ENCODE results near the gene ZC3H18.

Gene ZC3H18

DNA sequence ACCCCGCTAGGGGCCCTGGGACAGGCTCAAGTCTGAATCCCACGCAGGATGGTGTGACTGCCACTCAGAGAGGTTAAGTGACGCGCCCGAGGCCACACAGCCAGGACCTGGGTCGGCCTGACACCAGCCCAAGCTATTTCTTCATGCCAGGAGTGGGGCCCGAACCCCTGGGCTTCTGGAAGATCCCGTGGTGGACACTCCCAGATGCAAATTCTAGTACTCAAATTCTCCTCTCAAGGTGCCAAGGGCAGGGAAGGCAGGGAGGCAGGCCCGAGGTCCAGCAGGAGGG is 73.4 kb downstream of the ZC3H18 start:
- DNase-seq: no peak

DNA sequence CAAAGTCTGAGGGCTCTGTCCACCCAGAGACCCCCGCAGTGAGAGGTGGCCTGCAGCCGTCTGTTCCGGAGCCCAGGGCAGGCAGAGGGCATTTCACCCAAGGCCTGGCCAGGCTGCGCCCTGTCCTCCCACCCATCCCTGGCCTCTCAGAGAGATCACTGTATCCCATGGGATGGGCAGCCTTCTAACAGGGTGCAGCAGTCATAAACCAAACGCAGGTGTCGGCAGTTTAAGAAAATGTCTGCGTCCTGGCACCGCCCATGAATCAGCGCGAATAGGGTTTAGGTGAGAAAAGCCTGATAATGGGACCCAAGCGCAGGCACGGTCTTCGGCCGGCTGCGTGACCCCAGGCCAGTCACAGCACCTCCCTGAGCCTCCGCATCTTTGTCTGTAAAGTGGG is 75.3 kb downstream of the ZC3H18 start:
- DNase-seq: no peak

DNA sequence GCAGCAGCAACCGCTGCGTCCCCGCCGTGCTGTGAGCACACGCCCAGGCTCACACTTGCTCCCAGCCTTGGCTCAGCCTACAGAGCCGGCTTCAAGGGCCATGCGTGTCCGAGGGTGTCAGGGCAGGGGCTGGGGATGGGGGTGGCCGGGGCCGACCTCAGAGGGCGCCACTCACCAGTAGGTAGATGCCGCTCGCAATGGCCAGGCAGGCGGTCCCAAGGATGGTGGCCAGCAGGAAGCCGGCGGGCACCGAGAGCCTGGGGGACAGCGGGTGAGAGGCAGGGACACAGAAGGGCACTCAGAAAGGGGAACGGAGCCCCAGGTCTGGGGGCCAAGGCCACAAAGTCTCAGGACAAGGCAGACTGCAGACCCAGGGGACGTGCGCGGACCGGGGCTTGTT is 75.7 kb downstream of the ZC3H18 start:
- DNase-seq: no peak

DNA sequence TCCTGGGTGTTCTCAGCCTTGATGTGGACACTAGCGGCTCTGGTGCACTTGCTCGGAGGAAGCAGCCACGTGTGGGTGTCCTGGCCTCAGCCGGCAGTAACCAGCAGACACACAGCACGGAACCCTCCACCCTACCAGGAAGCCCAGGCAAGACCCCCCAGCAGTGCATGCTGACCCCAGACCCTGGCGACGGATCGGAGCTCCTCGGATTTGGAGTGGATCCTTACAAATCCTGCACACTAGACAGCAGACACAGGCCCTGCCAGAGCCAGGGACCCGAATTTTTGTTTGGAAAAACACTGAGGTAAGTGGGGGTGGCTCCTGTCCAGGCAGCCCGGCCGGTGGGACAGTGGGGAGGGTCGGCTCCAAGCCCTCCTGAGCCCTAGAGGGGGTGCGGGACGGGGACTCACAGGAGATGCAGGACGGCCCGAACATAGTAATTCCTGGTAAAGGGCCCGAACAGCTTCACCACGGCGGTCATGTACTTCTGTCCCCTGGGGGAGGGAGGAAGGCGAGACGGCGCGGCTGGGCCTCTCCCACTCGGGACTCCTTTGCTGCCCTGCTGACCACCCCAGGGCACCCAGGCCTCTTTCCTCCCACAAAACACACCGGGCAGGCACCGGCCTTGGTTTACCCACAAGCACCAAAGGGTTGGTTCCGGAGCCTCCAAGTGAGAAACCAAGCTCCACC is 76.3 kb downstream of the ZC3H18 start:
- no peak for DNase-seq

DNA sequence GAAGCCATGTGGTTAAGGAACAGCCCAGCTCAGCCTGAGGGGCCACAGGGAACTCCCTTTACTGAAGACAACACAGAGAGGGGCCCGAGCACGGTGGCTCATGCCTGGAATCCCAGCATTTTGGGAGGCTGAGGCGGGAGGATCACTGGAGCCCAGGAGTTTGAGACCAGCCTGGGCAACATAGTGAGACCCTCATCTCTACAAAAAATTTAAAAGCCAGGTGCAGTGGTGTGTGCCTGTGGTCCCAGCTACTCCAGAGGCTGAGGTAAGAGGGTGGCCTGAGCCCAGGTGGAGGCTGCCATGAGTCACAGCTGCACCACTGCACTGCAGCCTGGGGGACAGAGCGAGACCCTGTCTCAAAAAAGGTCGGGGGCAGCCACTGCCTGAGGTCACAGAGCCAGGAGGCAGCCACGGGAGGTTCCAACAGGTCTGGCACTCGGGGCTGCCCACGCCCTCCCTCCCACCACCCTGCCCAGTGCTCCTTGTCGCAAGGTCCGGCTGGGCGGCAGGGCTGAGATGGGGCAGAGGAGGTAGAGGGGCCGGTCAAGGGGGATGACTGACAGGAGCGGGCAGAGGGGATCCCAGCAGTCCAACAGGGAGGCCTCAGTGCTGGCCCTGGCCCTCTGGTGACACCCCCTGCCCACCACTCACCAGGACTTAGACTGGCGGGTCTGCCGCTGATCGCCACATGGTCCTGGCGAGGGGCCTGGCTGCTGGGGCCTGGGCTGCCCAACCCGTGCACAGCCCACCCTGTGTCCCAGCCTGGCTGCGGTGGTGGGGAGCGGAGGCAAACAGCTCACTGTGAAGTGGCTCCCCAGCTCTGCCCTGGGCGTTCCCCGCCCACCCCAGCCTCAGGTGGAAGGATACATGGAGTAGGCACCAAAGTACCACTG is 77.2 kb downstream of the ZC3H18 start:
- DNase-seq: no peak

DNA sequence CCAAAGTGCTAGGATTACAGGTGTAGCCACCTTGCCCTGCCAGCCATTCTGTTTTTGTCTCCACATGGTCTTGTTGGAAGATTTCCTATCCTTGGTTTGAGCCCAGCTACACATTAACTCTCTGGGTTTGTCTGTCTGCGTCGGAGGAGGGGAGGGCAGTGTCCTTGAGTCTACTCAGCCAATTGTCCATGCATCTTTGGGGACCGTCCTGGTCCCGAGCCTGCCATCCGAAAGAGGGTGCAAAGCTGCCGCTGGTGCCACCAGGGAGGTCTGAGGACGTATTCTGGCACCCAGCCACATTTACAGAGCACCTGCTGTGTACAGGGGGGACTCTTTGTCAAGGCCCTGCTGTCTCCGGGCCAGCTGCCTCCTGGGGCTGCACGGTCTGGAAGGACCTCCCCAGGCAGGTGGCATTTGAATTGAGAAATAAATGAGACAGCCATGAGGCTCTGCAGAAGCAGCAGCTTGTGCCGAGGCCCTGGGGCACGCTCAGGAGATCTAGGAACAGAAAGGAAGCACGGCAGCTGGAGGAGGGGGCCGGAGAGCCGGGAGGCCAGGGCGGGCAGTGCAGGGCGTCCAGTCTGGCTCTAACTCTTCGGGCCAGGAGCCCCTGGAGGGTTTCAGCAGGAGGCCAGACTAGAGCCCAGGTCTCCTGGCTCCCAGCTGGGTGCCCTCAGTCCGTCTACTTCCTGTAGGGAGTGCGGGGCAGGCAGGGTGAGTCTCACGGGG is 79.2 kb downstream of the ZC3H18 start:
- no peak for DNase-seq

DNA sequence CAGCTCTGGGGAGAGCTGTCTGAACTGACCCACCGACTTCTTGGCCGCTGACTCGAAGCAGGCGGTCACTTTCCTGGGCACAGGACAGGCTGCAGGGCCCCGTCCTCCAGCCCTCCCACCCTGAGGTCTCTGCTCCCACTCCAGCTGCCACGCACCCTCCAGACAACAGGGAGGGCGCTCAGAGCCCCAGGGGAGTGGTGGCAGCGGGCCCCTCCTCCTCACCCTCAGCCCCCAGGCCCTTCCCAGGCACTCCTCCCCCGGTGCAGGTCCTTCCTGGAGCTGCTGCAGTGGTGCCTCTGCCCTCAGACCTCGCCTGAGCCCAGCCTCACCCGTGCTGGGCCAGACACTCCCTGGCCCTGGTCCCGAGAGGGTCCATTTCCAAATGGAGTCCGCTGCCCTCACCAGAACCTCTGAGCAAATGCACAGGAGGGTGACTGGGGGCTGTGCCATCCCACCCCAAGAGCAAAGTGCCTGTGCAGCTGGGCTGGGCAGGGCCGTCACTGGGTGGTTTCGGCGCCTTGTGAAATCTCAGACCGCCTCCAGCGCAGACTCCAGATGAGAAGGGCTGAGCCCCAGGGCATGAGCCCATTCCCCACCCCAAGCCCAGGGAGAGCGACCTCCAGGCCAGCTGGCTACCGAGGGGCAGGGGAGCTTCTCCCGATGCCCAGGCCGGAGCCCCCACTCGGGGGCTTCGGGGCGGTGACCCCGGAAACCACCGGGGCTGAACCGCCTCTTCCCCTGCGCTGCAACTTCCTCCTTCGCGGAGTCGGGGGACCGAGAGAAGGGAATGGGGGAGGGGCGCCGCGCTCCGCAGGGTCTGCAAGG is 79.9 kb downstream of the ZC3H18 start:
- peak; percentile 57 for DNase-seq

DNA sequence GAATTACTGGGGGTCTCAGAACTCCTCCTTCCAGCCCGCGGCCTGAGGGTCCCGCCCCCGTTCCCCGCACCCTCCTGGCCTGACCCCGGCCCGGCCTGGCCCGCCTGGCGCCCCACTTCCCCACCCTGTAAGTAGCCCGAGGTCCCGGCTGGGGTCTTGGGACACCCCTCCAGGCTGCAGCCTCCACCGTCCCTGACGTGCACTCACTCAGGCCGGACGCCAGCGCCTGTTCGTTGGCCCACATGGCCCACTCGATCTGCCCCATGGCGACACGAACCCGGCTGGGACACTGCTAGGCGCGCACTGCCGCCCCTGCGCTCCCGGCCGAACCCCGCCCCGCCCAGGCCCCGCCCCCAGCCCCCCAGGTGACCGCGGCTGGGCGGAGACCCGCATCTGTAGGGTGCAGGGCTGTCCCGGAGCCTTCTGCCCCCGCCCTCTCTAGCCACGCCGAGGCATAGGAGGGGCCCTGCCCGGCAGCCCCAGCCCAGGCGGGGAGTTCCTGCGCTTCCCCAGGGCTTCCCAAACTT is 80.6 kb downstream of the ZC3H18 start, which contains the start of gene CYBA:
CYBA (minus strand) TSS at position 305 of the 527 bp plus-strand sequence; CDS start at position 265, 40 bp downstream.
- DNase-seq: peak; percentile 83

DNA sequence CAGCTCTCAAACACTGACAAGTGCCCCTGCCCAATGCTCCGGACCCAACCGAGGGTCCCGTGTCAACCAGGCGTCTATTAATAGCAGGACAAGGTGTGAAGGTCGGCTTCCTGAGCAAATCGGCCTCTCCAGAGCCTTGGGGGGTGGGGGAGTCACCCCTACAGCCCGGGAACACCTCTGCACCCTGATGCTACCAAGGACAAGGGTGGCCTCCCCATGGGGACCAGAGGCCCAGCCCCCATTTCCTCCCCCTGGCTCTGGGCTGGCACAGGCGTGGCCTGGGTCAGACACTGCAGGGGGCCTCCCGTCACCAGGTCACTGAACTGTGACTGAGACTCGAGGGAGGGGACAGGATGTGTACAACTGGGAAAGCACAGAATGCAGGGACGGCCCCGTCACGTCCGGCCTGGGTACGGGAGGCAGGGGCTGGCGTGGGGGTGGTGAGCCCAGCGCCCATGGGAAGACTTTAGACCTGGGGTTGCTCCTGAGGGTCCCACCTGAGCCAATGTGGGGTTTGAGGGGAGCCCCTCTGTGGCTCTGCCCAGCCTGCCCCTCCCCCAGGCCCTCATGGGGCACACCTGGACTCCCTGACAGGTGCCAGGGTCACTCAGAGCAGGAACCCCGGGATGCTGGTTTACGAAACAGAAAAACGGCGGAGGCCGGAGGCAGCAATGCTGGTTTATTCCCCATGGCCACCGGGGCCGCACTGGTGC is 81.2 kb downstream of the ZC3H18 start:
- DNase-seq: peak; percentile 58

DNA sequence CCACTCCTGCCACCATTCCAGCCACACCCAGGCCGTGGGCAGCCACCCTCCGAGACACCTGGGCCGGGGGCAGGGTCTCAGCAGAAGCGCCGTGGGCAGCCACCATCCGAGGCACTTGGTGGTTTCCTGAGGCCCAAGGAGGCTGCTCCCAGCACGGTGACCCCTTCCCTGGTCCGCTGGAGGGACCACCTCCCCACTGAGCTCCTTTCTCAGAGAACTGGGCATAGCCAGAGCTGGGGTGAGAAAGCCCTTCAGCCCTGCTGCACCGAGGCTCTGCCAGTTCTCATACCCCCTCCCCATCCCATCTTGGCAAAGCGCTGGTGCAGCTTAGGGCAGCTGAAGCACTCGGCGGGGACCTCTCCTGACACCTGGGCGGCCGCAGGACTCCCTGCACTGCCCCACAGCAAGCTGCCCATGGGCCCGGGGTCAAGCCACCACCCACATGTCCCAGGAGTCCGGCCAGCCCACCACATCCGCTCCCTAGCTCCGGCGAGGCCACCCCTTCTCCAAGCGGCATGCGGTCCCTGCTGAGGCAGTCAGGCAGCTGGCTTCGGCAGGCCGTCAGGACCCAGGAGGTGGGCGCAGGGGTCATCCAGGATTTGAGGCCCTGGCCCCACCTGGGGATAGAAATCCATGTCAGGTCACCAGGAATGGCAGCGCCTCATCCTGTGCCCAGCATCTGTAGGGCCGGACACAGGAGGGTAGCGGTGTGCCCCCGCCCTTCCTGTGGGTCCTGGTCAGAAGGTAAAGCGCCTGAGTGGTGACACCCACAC is 82.0 kb downstream of the ZC3H18 start:
- DNase-seq: no peak

DNA sequence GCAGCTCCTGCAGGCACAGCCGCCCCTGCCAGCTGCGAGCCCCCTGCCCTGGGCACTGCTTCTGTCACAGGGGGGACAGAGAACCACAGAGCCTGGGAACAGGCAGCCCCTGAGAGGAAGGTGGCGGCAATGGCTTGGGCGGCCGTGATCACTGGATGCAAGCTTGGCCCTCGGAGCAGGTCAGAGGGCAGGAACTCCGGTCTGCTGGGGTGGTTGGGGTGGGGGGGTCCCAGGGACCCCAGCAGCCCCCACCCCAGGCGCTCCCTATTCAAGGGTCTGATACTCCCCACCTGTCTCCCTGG is 82.5 kb downstream of the ZC3H18 start:
- no peak for DNase-seq

DNA sequence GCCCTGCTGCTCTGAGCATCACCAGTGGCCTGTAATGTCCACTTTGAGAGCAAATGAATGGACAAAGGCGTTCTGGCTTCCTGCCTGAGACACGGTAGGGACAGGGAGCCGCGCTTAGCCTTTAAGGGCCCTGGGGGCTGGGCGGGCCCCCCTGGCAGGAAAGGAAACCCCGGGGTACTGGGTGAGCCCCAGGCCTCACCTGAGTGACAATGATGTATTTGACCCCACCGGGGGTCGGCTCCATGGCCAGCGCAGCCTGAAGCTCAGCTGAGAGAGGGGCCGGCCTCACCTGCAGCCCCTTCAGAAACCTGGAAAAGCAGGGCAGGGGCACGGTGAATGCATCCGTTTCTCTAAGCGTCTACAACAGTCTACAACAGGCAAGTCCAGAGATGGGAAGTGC is 82.9 kb downstream of the ZC3H18 start:
- DNase-seq: no peak

DNA sequence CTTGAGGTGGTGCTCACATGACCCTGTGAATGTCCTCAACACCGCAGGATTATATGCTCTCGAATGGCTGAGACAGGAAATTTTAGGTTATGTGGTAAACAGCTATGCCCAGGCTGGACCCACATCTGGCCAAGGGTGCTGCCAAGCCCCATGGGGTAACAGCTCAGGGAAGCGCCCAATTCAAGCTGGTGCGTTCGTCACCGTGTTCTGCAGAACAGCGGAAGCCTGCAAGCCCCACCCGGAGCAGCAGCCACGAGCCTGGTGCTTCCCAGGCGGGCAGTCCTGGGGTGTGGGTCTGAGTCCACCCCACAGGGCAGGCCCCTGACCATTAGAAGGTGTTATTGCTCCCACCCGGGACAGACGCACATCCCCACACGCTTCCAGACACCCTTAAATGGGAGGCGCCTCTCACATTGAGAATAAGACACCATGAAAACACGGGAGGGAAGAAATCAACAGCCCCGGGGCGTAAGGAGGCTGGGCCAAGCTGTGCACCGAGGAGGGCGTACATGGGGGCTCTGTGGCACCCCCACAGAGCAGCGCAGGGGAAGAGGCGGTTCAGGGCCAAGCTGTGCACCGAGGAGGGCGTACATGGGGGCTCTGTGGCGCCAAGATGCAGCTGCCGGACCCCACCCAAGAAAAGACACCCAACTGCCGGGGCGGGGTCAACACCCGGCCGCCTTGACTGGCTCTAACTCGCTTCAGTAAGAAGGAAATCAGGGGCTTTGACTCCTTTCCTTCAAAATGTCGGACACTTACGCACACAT is 83.6 kb downstream of the ZC3H18 start:
- DNase-seq: no peak

DNA sequence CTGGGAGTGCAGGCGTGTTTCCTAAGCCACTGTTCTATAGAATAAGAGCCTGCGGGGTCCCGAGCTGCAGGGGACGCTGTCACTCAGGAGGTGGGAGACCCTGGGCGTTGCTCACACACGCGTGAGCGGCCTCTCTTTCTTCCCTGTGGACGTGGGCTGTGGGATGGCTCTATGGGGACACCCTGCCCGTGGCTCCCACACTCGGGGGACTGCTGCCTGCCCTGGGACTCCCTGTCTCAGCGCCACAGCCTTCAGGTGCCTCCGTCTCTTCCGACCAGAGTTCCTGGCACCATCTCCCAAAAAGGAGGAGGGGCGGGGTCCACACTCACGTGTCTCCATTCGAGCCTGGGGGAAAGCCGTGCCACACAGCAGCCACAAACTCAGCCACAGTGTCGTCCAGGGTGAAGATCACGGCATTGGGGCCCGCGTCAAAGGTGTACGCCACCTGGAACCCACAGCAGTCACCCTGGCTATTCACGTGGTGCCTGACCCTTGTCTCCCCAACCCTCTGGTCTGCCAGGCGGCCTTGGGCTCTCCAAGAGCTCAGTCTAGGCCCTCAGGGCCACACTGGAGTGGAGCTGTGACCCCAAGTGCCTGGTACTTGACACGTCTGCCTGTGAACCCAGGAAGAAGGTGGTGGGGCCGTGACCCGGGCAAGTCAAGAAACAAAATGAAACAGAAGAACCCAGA is 84.3 kb downstream of the ZC3H18 start:
- DNase-seq: no peak

DNA sequence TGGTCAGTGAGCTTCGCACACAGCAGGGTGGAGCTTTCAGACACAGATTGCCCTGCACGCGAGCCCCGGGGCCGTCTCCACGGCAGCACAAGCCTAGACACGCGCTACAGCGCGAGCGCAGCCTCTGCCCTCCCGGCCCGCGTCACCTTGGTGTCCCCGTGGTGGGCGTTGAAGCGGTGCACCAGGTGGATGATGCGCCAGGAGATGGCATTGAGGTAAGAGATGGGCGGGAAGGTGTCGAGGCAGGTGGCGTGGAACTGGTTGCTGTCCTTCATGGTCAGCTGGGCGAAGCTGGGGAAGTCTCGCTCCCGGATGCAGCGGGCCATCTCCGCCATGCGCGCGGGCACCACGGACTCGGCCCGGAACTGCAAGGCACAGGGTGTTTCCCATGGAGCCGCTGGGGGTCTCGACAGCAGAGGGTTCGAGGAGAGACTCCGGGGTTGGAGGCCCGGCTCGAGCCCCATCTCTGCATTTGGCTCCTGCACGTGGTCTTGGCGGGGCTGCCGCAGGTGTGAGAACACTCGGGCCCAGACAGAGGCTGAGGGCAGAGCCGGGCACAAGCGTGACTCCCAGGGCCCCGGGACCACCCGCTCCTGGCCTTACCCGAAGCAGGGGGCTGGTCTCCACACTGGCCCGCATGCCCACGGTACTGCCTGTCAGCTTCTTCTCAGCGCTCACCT is 85.0 kb downstream of the ZC3H18 start:
- DNase-seq: no peak

DNA sequence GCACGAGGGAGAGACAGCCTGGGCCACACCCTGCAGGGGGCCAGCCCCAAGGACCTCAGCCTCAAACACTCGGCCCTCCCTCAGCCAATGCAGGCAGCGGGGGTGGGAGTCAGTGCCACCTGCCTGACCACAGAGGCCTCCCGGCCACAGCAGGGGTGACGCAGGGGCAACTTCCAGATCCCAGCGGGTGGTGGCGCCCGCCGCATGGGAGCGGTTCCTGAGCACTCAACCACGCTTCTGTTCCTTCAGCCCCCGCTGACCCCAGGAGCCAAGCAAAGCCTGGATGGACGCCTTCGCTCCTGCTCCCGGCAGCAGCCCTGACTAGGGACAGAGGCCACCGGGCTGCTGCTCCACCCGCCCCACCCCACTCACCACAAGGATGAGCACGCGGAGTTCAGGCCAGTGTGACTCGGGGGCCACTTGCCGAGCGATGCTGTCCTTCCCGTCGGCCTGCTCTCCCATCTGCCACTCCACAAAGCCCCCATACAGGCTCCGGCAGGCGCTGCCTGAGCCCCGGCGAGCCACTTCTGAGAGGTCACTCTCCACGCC is 85.6 kb downstream of the ZC3H18 start:
- DNase-seq: no peak

DNA sequence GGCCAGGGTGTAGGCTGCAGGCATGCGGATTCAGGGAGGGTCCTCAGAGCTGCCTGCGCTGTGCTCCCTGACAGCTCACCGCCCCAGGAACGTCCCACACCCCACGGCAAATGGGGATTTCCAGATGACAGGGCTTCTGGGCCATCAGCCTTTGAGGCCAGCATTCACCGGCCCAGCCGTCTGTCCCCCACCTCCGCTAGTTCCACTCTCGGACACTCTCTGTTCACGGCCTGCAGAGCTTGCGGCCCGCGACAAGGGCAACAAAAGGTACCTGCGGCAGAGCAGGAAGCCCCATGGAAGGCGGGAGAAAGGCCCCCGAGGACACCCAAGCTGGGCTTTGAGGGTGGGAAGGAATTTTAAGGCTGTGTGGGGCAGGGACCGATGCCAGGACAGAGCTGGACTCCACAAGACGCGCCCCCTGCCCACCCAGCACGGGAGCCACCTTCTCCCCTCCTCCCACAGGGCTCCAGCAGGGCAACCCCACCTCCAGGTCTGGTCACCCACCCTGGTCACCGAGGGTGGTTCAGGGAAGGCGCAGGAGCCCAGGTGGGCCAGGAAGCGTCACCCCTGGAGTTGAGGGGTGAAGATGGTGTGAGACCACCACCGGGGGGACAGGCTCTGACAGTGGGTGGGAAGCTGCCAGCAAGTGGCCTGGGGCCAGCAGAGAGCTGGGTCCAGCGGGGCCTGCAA is 86.2 kb downstream of the ZC3H18 start:
- no peak for DNase-seq

DNA sequence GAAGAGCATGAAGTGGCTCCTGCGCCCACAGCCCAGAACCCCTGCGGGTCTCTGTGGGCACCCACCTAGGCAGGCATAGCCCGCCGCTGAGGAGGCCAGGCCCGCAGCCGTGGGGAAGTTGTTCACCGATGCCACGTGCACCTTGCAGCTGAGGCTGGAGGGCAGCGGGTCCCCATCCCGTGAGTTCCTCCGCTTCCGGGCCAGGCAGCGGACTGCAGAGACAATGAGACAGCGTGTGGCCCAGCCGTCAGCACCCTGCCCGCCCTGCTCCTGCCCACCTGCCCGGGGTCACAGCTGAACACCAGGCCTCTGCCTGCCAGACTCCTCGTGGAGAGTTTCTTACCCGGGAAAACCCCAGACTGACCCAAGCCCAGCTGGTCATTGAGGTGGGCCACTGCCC is 87.2 kb downstream of the ZC3H18 start:
- DNase-seq: no peak

Data from activated T-cell treated with anti-CD3 and anti-CD28 coated beads, Interleukin-2, amount 50 U/mL, for 1 hour (primary cell).